Activated CD4-positive, alpha-beta T cell treated with anti-CD3 and anti-CD28 coated beads, Interleukin-2, amount 10 ng/mL, durations not matched to agents 7 days and 5 days (primary cell): ENCODE measurements around the gene CCR7. TPM values are rescaled to one million over a fixed set of nuclear protein-coding genes. Genes with fewer than 3 reads are reported as not detected.
"Not testable (repeated sequence)": the region's sequence is repeated elsewhere in the genome, so short reads cannot be mapped to it uniquely, and the experiment has no call there.

Source experiments
- CTCF ChIA-PET: fragments of 350-600 bp; sonication (Branson Sonifier 250); formaldehyde crosslinking; loops from one replicate; lab custom pipeline; 2021; ENCODE audit warnings: antibody characterized with exemption; lab: Charles Lee
- POLR2A ChIA-PET: fragments of 350-600 bp; sonication (Branson Sonifier 250); formaldehyde crosslinking; loops from one replicate; lab custom pipeline; 2021; ENCODE audit warnings: antibody characterized with exemption; lab: Charles Lee
- DNase-seq: peaks from one replicate; pipeline ENCODE4 v3.0.0-alpha.2; 2020
- H3K27ac Mint-ChIP-seq: one replicate; pipeline ENCODE4 v1.8.0; 2021; ENCODE audit warnings: mild to moderate bottlenecking, moderate library complexity, mixed read lengths
- H3K27me3 Mint-ChIP-seq: one replicate; pipeline ENCODE4 v1.8.0; 2021; ENCODE audit warnings: mixed read lengths
- H3K36me3 Mint-ChIP-seq: one replicate; pipeline ENCODE4 v1.8.0; 2021; ENCODE audit warnings: low read depth, mixed read lengths
- H3K4me1 Mint-ChIP-seq: one replicate; pipeline ENCODE4 v1.8.0; 2021; ENCODE audit warnings: mixed read lengths
- H3K4me3 Mint-ChIP-seq: one replicate; pipeline ENCODE4 v1.8.0; 2021; ENCODE audit warnings: mild to moderate bottlenecking, moderate library complexity, mixed read lengths
- H3K9me3 Mint-ChIP-seq: one replicate; pipeline ENCODE4 v1.8.0; 2021; ENCODE audit warnings: mixed read lengths
- total RNA-seq, 2 experiments: library from RNA; stranded (reverse); gene quantifications; one replicate each; pipeline ENCODE4 v1.2.3, GENCODE V29; 2021

The CCR7 gene
- total RNA-seq, 2 experiments from 2014 or later: 281 to 323 TPM

- peak overlapping the region; percentile 20 for H3K4me3 Mint-ChIP-seq
- peaks cover 99% of the 10 kb centered on the region for H3K4me1 Mint-ChIP-seq
- no peaks in the 10 kb centered on the region for H3K9me3 Mint-ChIP-seq
- peaks cover 70% of the 10 kb centered on the region for H3K36me3 Mint-ChIP-seq
- ChIA-PET POLR2A (no interaction called here), CTCF (interaction anchor here (1.0 to 21.2 kb wide), 3 partner anchors 6 to 136 kb away, joined by 3 to 317 read pairs (median 317); no protein-coding TSS in a partner anchor)
- DNase-seq: no peak
- peak overlapping the region; percentile 81 for H3K27ac Mint-ChIP-seq
- no peaks in the 10 kb centered on the region for H3K27me3 Mint-ChIP-seq
Observed at GRCh38 chr17:40551879-40552768, 13.1 kb downstream of the CCR7 start.

GRCh38 chr17:40551091-40551878 is 14.0 kb downstream of the CCR7 start:
- H3K4me1 Mint-ChIP-seq: peaks cover 99% of the 10 kb centered on the region
- POLR2A ChIA-PET: no interaction called here
- H3K27me3 Mint-ChIP-seq: no peaks in the 10 kb centered on the region
- peaks cover 65% of the 10 kb centered on the region for H3K36me3 Mint-ChIP-seq
- peak overlapping the region; percentile 81 for H3K27ac Mint-ChIP-seq
- no peaks in the 10 kb centered on the region for H3K9me3 Mint-ChIP-seq
- CTCF ChIA-PET: interaction anchor here (1.0 to 21.2 kb wide), 3 partner anchors 6 to 135 kb away, joined by 3 to 317 read pairs (median 317); no protein-coding TSS in a partner anchor
- no peak overlapping the region for H3K4me3 Mint-ChIP-seq
- DNase-seq: no peak

- peaks cover 99% of the 10 kb centered on the region for H3K4me1 Mint-ChIP-seq
- no peak overlapping the region for H3K4me3 Mint-ChIP-seq
- ChIA-PET POLR2A (interaction anchor here (0.6 kb wide), 1 partner anchor 114 kb away, joined by 5 read pairs; no protein-coding TSS in a partner anchor), CTCF (interaction anchor here (0.6 to 21.2 kb wide), 3 partner anchors 7 to 65 kb away, joined by 3 to 317 read pairs (median 317); no protein-coding TSS in a partner anchor)
- peak overlapping the region; percentile 81 for H3K27ac Mint-ChIP-seq
- no peak for DNase-seq
- no peaks in the 10 kb centered on the region for H3K9me3 Mint-ChIP-seq
- H3K27me3 Mint-ChIP-seq: no peaks in the 10 kb centered on the region
- H3K36me3 Mint-ChIP-seq: peaks cover 61% of the 10 kb centered on the region
Observed at GRCh38 chr17:40550608-40551007, 14.7 kb downstream of the CCR7 start.

GRCh38 chr17:40548982-40549685 is 16.1 kb downstream of the CCR7 start:
- DNase-seq: peak; percentile 18
- H3K4me3 Mint-ChIP-seq: no peak overlapping the region

GRCh38 chr17:40548491-40548981 is 16.7 kb downstream of the CCR7 start:
- Mint-ChIP-seq H3K27me3 (no peaks in the 10 kb centered on the region), H3K9me3 (no peaks in the 10 kb centered on the region), H3K36me3 (peaks cover 41% of the 10 kb centered on the region), H3K4me1 (peaks cover 85% of the 10 kb centered on the region), H3K27ac (peak overlapping the region; percentile 88), H3K4me3 (peak overlapping the region; percentile 11)
- CTCF ChIA-PET: interaction anchor here (0.7 to 21.2 kb wide), 11 partner anchors 9 to 1117 kb away, joined by 3 to 317 read pairs (median 6); no protein-coding TSS in a partner anchor
- no peak for DNase-seq
- POLR2A ChIA-PET: interaction anchor here (0.7 kb wide), 1 partner anchor 11 kb away, joined by 5 read pairs; no protein-coding TSS in a partner anchor

More at GRCh38 chr17:40548982-40549685, 16.1 kb downstream of the CCR7 start:
- H3K9me3 Mint-ChIP-seq: no peaks in the 10 kb centered on the region
- POLR2A ChIA-PET: interaction anchor here (0.6 kb wide), 1 partner anchor 29 kb away, joined by 3 read pairs; no protein-coding TSS in a partner anchor
- H3K4me1 Mint-ChIP-seq: peaks cover 91% of the 10 kb centered on the region
- H3K27me3 Mint-ChIP-seq: no peaks in the 10 kb centered on the region
- CTCF ChIA-PET: interaction anchor here (0.7 to 21.2 kb wide), 8 partner anchors 9 to 1116 kb away, joined by 3 to 317 read pairs (median 8); no protein-coding TSS in a partner anchor
- peaks cover 47% of the 10 kb centered on the region for H3K36me3 Mint-ChIP-seq
- H3K27ac Mint-ChIP-seq: peak overlapping the region; percentile 88

GRCh38 chr17:40547785-40548478 is 17.3 kb downstream of the CCR7 start:
- H3K4me3 Mint-ChIP-seq: peak overlapping the region; percentile 39
- no peak for DNase-seq
- no peaks in the 10 kb centered on the region for H3K27me3 Mint-ChIP-seq
- peaks cover 35% of the 10 kb centered on the region for H3K36me3 Mint-ChIP-seq
- H3K4me1 Mint-ChIP-seq: peaks cover 83% of the 10 kb centered on the region
- ChIA-PET CTCF (interaction anchor here (0.7 to 21.2 kb wide), 10 partner anchors 9 to 190 kb away, joined by 3 to 317 read pairs (median 6); no protein-coding TSS in a partner anchor), POLR2A (interaction anchor here (0.7 kb wide), 1 partner anchor 11 kb away, joined by 5 read pairs; no protein-coding TSS in a partner anchor)
- H3K9me3 Mint-ChIP-seq: no peaks in the 10 kb centered on the region
- H3K27ac Mint-ChIP-seq: peak overlapping the region; percentile 88

- Mint-ChIP-seq H3K27me3 (no peaks in the 10 kb centered on the region), H3K4me1 (peaks cover 83% of the 10 kb centered on the region), H3K4me3 (peak overlapping the region; percentile 39), H3K9me3 (no peaks in the 10 kb centered on the region), H3K36me3 (peaks cover 28% of the 10 kb centered on the region), H3K27ac (peak overlapping the region; percentile 88)
- ChIA-PET CTCF (interaction anchor here (0.7 to 21.2 kb wide), 9 partner anchors 8 to 189 kb away, joined by 3 to 317 read pairs (median 11); no protein-coding TSS in a partner anchor), POLR2A (no interaction called here)
- peak; percentile 86 for DNase-seq
Observed at GRCh38 chr17:40547079-40547784, 18.0 kb downstream of the CCR7 start.

- H3K4me3 Mint-ChIP-seq, H3K27me3 Mint-ChIP-seq, H3K9me3 Mint-ChIP-seq, DNase-seq, POLR2A ChIA-PET: not testable (repeated sequence)
- H3K27ac Mint-ChIP-seq: peak overlapping the region; percentile 20
- H3K36me3 Mint-ChIP-seq: peaks cover 22% of the 10 kb centered on the region
- peaks cover 84% of the 10 kb centered on the region for H3K4me1 Mint-ChIP-seq
- CTCF ChIA-PET: interaction anchor here (3.1 to 21.2 kb wide), 3 partner anchors 8 to 13 kb away, joined by 18 to 317 read pairs (median 41); no protein-coding TSS in a partner anchor
Observed at GRCh38 chr17:40546497-40546896, 18.8 kb downstream of the CCR7 start.

GRCh38 chr17:40545660-40546059 is 19.6 kb downstream of the CCR7 start:
- Mint-ChIP-seq H3K4me3 (no peak overlapping the region), H3K36me3 (peaks cover 15% of the 10 kb centered on the region), H3K9me3 (no peaks in the 10 kb centered on the region), H3K27ac (peak overlapping the region; percentile 34), H3K27me3 (no peaks in the 10 kb centered on the region), H3K4me1 (peaks cover 84% of the 10 kb centered on the region)
- POLR2A ChIA-PET: no interaction called here
- CTCF ChIA-PET: interaction anchor here (7.2 to 21.2 kb wide), 2 partner anchors 12 to 13 kb away, joined by 41 to 317 read pairs; no protein-coding TSS in a partner anchor
- no peak for DNase-seq

- DNase-seq: no peak
- Mint-ChIP-seq H3K4me3 (no peak overlapping the region), H3K27me3 (no peaks in the 10 kb centered on the region), H3K36me3 (peaks cover 6% of the 10 kb centered on the region), H3K9me3 (no peaks in the 10 kb centered on the region), H3K27ac (peak overlapping the region; percentile 82), H3K4me1 (peaks cover 83% of the 10 kb centered on the region)
- ChIA-PET POLR2A (no interaction called here), CTCF (interaction anchor here (0.6 to 21.2 kb wide), 7 partner anchors 10 to 180 kb away, joined by 3 to 317 read pairs (median 3); partner anchors contain the start of gene TOP2A)
Observed at GRCh38 chr17:40542558-40543411, 22.5 kb downstream of the CCR7 start.
